ENCODE measurements around the gene PDCD11.

The PDCD11 gene

GRCh38 chr10:103451091-103451813, 54.8 kb downstream of the PDCD11 start:
- no peak for TF ChIP-seq CTCF (IDR thresholded peaks at IDR 0.05; ENCODE audit: low read length, missing control alignments)
- peak overlapping the region; percentile 74 for H3K4me3 ChIP-seq (replicated peaks; ENCODE audit: low read depth, low read length)
- DNase-seq (ENCODE audit: low read depth) = peak; percentile 42

- peak; percentile 57 for DNase-seq (ENCODE audit: low read depth)
- H3K4me3 ChIP-seq (replicated peaks; ENCODE audit: low read depth, low read length) = peak within 1 kb of the TSS; percentile 74
- TF ChIP-seq CTCF (IDR thresholded peaks at IDR 0.05; ENCODE audit: low read length, missing control alignments) = no peak
Measured at GRCh38 chr10:103451831-103452505, 55.5 kb downstream of the PDCD11 start, which contains the start of gene CALHM2. CALHM2 (minus strand) TSS chr10:103452370; CDS start chr10:103449941, 2,429 bp downstream.

- H3K4me3 ChIP-seq (replicated peaks; ENCODE audit: low read depth, low read length) = peak overlapping the region; percentile 74
- no peak for DNase-seq (ENCODE audit: low read depth)
- TF ChIP-seq CTCF (IDR thresholded peaks at IDR 0.05; ENCODE audit: low read length, missing control alignments) = no peak
Measured at GRCh38 chr10:103452506-103453230, 56.2 kb downstream of the PDCD11 start.

GRCh38 chr10:103454026-103454425, 57.6 kb downstream of the PDCD11 start:
- no peak for DNase-seq (ENCODE audit: low read depth)
- H3K4me3 ChIP-seq (replicated peaks; ENCODE audit: low read depth, low read length) = no peak overlapping the region
- no peak for TF ChIP-seq CTCF (IDR thresholded peaks at IDR 0.05; ENCODE audit: low read length, missing control alignments)

- H3K4me3 ChIP-seq (replicated peaks; ENCODE audit: low read depth, low read length) = no peak overlapping the region
- no peak for DNase-seq (ENCODE audit: low read depth)
- TF ChIP-seq CTCF (IDR thresholded peaks at IDR 0.05; ENCODE audit: low read length, missing control alignments) = no peak
Measured at GRCh38 chr10:103455235-103455634, 58.8 kb downstream of the PDCD11 start.

- H3K4me3 ChIP-seq (replicated peaks; ENCODE audit: low read depth, low read length) = no peak overlapping the region
- no peak for DNase-seq (ENCODE audit: low read depth)
- no peak for TF ChIP-seq CTCF (IDR thresholded peaks at IDR 0.05; ENCODE audit: low read length, missing control alignments)
Measured at GRCh38 chr10:103456074-103456660, 59.7 kb downstream of the PDCD11 start.
